HL-60/S4 (cell line): ENCODE results near the gene GNG5.
"Not testable (repeated sequence)": the region's sequence is repeated elsewhere in the genome, so short reads cannot be mapped to it uniquely, and the experiment has no call there.

Experiments
- in situ Hi-C: fragments of 300-500 bp; cut with MboI; formaldehyde crosslinking; loops from 2 replicates; pipeline ENCODE4 v1.14.3; 2022; ENCODE audit warnings: low sequenced_read_pairs

The GNG5 gene

GRCh38 chr1:84506002-84506728 is at the start of gene GNG5, which contains the start of gene SPATA1:
TSS of gene GNG5 (minus strand) at chr1:84506581. CDS start at chr1:84506091, 490 bp downstream.
TSS of gene SPATA1 (plus strand) at chr1:84506386. CDS start at chr1:84516360, 9,974 bp downstream.
- in situ Hi-C loops: no loop called here

GRCh38 chr1:84550826-84551225 is 44.4 kb upstream of the GNG5 start:
- in situ Hi-C loops: no loop called here

GRCh38 chr1:84541679-84542078 is 35.3 kb upstream of the GNG5 start:
- in situ Hi-C loops: no loop called here

GRCh38 chr1:84540759-84541158 is 34.4 kb upstream of the GNG5 start:
- in situ Hi-C loops: no loop called here

GRCh38 chr1:84539972-84540371 is 33.6 kb upstream of the GNG5 start:
- in situ Hi-C loops: no loop called here

GRCh38 chr1:84538599-84538998 is 32.2 kb upstream of the GNG5 start:
- in situ Hi-C loops: no loop called here

GRCh38 chr1:84525779-84526178 is 19.4 kb upstream of the GNG5 start:
- in situ Hi-C loops: no loop called here

GRCh38 chr1:84524590-84524989 is 18.2 kb upstream of the GNG5 start:
- in situ Hi-C loops: no loop called here

- in situ Hi-C loops: no loop called here
Observed at GRCh38 chr1:84510668-84511067, 4.3 kb upstream of the GNG5 start.

- in situ Hi-C loops: no loop called here
Observed at GRCh38 chr1:84510165-84510564, 3.8 kb upstream of the GNG5 start.

- in situ Hi-C loops: no loop called here
Observed at GRCh38 chr1:84509029-84509428, 2.6 kb upstream of the GNG5 start.

GRCh38 chr1:84508510-84508909 is 2.1 kb upstream of the GNG5 start:
- in situ Hi-C loops: no loop called here

- in situ Hi-C loops: not testable (repeated sequence)
Observed at GRCh38 chr1:84507887-84508286, 1.5 kb upstream of the GNG5 start.

GRCh38 chr1:84506729-84507453 is 510 bp upstream of the GNG5 start:
- in situ Hi-C loops: no loop called here

- in situ Hi-C loops: no loop called here
Observed at GRCh38 chr1:84505493-84506001, 834 bp downstream of the GNG5 start.

GRCh38 chr1:84504580-84505492 is 1.5 kb downstream of the GNG5 start:
- in situ Hi-C loops: no loop called here

GRCh38 chr1:84502927-84503326 is 3.5 kb downstream of the GNG5 start:
- in situ Hi-C loops: no loop called here

- in situ Hi-C loops: no loop called here
Observed at GRCh38 chr1:84497631-84498275, 8.6 kb downstream of the GNG5 start.

- in situ Hi-C loops: no loop called here
Observed at GRCh38 chr1:84496498-84496897, 9.9 kb downstream of the GNG5 start.

GRCh38 chr1:84493747-84494146 is 12.6 kb downstream of the GNG5 start:
- in situ Hi-C loops: no loop called here

- in situ Hi-C loops: no loop called here
Observed at GRCh38 chr1:84492726-84493125, 13.7 kb downstream of the GNG5 start.
